Stimulated activated naive CD4-positive, alpha-beta T cell (primary cell): ENCODE measurements around the gene CDH13.

Experiments used
- DNase-seq, 6 experiments: peaks; one replicate each; lab custom pipeline; 2025; lab: John Stamatoyannopoulos, UW

CDH13 gene

DNA sequence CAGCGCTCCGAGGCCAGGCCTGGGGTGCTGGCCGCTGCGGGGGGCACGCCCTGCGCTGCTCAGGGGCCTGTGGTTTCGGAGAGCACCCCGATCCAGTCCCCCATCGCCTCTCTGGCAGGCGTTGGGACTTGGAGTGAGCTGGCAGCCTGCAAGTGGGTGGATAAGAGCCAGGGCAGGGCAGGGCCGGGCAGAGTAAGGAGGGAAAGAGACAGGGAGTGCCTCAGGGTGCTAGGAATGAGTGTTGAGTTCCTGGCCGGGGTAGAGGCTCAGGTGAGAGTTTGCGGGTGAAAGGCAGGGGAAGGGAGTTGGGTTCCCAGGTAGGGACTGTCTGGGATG is 1.3 kb downstream of the CDH13 start:
- no peak for DNase-seq

DNA sequence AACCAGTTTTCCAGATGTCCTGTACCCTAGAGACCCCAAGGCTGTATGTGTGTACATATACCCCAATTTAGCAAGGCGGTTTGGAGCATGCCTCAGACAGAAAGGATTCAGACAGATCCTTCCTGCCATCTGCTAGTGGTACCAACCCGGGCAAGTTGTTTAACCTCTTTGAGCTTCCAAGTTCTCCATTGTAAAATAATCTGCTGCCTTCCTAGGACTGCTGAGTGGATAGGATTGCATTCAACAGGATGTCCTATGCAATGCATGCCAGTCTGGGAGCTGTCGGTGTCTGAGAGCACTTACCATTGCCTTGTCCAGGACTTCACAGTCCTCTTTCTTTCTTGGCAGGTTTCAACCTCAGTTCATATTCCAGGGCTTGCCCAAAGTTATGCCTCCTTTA is 1.9 kb downstream of the CDH13 start:
- no peak for DNase-seq

DNA sequence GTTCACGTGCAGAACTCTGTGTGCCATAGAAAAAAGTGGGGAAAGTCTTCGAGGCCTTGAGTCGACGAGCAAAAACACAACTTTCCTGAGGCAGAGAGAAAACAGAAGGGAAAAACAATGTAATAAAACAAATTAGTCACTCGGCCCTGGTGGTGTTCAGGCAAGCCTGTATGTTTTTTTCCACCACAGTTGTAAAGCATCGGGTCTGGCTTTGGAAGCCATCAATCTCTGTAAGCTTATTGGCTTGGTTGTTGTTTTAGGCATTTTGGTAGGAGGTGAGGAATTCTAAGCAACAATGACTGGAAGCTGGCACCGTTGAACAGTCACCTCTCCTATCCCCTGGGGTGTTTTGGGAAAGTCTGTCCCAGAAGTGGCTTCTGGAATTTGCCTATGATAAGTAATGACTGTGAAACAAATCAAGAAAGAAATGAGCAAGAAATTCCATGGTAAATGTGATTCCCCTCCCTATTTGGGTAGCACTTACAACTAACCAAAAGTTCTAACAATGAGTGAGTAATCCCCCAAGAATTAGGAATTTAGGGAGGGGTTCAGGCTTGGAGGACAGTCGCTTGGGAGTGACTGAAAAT is 2.8 kb downstream of the CDH13 start:
- DNase-seq: no peak

DNA sequence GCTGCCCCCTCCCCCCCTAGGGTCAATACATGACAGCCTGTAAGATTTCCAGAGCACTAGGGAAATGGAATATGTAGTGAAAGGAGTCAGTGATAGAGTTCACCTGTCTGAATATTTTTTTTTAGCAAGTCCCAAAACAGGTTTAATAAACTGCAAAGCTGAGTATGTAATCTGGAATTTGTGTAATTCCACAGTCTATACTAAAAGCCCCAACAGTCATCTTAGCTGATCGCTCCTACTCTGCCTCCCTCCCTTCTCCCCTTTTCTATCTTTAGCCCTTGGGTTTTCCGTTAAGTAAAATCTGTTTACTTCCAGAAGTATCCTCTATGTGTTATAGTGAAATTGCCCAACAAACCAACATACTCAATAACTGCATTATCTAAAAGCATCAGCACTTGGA is 3.5 kb downstream of the CDH13 start:
- DNase-seq: no peak

DNA sequence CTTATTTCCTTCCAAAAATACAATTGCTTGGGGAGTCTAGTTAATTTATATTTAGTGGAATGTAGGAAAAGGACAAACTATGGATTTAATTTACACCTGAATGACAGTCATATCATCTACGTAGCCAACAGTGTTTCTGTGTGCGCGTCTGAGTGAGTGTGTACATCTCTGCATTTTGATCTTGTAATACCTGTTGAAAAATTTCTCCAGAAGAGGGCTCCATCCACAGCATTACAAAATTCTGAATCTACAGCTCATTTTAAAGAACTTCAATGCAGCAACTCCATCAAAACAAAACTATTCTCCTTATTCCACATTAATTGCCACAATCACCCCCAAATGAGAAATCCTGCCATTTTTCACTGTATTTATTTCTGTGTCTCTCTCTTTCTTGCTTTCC is 3.9 kb downstream of the CDH13 start:
- no peak for DNase-seq

DNA sequence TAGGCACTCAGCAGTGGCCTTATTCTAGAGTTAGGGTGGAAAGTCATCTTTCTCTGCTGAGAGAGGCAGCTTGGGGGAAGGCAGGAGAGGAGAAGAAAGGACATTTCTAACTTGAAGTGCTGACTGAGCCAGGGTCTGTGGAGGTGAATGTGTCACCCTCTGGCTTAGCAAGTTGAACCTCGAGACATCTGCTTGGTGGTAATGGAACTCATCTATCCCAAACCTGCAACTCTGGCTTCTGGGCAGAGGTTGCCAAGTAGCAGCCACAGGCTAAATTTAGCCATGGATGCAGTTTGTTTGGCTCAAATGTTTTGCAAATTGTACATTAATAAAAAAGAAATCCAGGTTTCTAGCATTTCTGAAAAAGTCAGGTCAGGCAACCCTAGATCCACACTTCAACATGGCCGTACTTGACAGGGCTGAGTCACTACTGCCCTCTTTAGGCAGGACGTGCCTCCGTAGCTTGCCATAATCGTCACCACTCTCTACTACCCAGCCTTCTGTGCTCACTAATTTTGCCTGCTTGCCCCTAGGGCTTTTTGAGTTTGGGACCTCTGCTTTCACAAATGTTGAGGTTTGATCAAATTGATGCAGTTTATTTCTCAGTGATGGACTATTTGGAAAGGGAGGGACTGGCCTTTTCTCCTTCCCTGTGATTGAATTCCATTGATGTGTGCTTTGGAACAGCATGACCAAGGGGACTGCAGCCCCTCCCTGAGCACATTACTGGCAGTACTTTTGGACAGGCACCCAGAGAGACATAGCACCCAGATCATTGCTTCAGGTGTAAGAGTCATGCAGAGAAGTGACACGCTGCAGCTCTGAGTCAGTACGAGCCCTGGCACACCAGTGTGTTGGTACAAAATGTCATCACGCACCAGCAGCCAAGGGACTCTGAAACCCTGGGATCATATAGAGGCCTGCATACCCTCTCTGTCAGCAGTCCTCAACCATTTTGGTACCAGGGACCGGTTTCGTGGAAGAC is 5.2 kb downstream of the CDH13 start:
- DNase-seq: no peak

DNA sequence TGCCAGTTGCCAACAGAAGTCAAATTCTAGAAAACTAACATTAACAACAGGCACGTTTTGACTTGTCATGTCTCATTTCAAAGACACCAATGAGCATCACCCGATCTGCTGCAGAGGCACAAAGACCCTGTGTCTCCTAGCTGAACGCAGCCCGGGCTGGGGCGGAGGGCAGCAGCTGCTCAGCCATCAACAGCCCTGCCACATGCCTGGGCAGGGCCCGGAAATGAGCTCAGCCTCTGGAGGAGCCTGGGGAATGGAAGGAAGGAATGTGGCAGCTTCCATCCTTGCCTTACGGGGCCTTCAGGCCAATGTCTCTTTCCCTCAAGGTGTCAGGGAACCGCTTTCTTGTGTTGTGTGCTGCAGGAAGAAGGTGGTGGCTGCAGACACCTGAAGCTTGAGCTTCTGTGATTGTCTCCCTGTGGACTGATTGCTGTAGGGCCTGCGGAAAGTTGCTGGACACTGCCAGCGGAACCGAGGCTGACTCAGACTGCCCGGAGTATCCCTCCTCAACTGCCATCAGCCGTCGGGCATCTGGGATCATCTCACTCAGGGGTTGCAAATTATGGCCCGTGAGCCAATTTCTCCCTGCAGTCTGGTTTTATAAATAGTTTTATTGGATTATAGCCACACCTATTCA is 7.3 kb downstream of the CDH13 start:
- DNase-seq: no peak

DNA sequence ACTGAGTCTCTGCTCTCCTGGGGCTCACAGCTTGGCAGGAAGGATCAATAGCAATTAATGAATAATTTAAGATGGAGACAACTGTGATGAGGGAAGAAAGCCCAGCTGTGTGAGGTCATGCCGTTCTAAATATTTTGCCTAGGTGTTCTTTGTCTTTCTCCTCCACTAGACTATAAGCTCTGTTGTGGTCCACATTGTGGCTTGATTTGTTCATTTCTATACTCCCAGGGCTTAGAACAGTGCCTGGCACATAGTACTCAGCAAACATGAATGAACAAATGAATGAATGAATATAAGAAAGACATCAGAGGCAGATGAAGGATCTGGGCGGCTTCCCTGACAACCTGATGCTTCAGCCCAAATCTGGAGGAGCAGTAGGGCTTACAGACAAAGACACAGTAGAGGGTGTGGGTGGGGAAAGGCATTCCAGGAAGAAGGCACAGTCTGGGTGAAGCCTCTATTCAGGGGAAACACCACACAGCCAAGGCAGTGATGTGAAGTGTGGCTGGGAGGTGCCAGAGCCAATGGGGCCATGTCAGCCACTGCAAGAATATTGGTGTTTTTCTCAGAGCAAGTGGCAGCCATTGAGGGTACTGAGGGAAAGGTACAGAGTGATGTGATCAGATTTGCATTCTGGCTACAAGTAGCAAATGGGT is 8.3 kb downstream of the CDH13 start:
- DNase-seq: no peak

DNA sequence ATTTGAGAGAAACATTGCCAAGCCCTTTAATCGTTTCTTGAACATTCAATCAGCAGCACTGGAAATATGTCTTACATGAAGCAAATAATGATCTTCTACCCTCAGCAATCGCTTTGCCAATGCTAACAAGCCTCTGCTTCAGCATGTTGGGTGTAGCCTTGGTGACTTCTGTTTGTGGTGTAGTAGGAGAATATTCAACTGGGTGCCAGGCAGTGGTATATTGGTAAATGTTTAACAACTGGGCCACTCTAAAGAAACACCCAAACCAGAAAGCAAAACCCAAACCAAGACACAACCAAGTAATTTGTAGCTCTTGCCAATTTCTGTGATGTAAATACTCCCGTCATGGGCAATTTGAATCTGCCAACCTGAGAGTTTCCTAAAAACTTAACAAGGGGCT is 9.7 kb downstream of the CDH13 start:
- no peak for DNase-seq

DNA sequence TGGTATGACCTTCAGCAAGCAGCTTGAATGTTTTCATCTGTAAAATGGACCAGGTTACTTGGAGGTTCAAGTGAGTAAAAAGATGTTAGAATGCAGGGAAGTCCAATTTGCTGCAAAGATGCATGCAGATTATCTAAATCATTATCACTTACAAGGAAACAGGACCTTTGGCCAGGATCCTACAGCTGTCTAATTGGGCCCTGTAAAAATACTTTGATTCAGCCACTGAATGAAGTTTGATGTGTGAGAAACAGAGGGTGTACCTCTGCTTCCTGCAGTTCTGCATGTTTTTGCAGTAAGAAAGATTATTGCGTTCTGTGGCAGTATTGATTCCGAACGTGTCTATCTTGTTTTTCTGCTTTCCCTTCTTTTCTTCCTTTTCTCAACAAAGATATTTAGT is 10.2 kb downstream of the CDH13 start:
- DNase-seq: no peak

DNA sequence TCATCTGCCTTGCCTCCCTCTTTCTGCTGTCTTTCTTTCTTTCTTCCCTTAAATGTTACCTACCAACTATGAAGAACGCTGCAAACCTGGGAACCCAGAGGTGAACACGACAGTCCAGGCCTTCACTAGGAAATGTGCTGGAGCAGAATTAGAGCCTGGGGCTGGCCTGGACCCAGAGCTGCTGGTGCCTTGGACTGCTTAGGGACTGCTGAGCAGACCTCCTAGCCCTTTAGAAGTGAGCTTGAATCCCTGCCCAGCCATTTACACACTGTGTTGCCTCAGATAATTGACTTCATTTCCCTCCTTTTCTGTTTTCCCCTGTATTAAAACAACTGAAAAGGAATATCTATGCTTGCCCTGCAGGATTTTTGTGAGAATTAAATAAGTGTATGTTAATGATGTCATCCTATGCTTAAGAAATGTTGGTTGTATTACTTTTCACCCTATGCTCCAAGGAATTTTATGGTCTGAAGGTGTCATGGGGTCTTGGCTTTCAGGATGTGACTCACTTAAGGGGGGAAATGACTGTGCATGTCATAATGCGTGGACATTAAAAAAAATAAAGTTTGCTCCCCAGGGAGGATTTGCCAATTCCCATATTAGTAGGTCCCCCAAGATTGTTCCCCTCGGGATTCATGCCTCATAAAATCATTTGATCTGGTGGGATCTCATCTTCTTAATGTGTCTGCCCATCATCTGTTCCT is 11.5 kb downstream of the CDH13 start:
- DNase-seq: no peak

DNA sequence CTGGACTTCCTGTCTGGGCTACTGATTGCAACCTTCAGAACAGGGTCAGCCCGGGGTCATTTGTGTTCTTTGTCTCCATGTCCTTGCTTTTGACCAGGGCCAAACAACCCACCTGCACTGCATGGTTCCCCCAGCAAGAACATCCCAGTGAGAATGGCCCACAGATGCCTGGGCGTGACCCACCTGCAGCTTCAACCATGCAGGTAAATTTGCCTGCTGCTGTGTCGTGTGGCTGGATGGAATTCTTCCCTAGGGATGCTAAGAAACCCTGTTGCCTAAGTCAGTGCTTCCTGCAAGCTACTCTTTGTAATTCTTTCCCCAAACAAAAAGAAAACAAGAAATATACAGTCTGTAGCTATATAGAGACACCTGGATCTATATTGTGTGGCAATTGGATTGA is 12.5 kb downstream of the CDH13 start:
- DNase-seq: no peak

DNA sequence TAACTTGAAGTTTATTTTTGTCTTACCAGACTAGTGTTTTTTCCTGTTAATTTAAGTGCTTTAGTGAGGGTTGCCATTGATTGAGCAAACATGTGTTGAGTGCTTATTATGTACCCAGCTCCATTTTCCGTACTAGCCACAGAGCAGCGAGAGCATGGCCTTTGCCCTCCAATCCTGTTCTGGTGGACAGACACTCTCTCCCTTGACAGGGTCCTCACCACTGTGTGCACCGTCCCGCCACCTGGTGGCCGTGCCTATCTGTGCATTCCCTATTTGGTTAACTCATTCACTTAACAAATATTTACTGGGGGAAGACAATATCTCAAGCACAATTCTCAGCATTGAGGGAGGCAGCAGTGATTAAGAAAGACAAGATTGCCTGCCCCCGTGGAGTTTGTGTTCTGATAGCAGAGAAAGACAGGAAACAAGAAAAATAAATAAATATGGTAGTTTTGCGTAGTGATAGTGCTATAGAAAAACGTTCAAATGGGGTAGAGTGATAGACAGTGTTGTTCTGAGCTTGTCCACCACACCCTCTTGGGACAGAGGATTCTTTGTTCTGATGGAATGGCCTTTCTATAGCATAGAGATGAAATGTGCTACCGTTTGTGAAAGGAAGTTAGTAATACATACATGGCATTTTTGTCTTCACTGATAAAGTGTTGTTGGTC is 13.0 kb downstream of the CDH13 start:
- DNase-seq: peak in 3 of 6 experiments; percentile 5 to 16 (median 7)

DNA sequence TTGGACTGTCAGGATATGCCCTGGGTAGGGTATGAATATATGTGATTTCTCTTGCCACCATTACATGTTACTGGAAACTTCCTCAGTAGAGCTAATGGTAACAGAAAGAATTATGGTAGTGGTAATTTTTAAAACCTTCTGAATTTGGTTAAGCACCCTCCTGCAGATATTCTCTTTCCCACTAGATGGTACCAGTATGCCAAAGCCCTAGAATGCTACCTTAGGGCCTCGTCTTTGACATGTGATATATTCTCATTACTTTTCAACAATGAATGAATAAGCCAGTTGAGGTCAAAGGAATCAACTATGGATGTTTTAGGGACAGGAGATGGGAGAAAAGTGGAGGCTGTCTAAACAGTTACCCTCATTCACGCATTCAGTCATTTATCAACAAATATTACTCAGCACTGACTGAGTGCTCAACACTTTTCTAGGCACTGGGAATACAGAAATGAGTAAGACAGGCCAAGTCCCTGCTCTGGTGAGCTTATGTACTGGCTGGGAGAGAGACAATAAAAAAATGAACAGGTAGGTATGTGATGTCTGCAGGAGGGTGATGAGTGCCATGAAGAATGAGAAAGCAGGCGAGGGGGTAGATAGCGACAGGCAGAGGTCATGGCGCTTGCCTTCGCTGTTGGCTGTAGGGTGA is 14.7 kb downstream of the CDH13 start:
- no peak for DNase-seq

DNA sequence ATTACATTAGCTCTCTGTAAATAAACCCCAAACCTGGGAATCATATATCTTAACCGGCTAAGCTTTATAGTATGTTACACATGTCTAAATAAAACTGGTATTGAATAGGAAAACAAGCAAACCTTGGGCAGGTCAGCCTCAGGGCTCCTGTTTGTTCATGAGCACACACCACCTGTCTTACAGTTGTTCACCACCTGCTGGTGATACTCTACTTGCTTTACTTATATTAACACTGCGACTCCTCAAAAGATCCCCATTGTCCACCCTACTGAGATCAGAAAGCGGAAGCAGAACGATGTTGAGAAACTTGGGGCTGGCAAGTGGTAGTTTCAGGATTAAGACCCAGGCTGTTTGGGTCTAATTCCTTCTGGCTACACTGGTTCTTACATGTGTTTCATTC is 16.4 kb downstream of the CDH13 start:
- DNase-seq: no peak

DNA sequence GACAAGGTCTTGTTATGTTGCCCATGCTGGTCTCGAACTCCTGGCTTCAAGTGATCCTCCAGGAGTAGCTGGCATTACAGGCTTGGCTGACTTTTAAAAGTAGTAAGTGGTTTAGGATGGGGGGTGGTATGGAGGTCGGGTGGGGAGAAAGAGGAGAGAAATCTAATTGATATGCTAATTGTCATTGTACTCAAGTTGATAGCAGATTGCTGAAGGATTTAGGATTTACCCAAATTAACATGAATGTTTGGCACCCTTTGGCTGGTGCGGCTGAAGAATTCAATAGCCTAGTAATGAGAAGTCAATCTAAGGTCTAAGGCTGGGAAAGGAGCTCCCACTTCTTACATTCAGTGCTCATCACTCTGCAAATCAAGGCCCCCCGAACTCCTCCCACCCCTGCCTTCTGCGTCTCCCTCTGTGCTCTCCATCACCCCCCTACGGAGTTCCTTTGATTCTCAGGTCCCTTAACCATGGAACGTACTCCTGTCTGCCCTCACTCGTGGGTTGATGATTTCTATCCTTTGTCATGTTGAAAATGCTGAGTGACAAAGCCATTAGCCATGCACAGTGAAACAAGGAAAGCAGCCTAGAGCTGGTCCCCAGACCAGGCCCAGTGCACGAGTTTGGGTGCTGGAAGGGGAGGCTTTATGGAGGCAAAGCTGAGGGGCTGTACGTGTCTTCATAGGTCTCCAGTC is 17.3 kb downstream of the CDH13 start:
- DNase-seq: no peak

DNA sequence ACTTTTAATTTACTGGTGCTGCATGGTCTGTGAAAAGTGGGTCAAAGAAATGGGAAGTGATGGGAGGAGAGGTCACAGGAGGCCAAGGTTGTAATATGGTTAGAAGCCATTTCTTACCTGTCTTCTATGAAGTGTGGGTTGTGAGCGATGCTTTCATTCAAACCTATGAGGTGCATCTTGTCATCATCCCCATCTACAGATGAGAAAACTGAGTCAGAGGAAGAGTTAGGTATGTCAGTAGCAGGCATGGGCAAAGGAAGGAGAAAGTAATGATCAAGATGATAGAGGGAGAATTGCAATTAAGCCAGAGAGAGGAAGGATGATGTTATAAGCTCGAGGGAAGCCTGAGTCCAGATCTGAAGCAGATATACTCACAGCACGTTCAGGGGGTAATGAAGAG is 19.7 kb downstream of the CDH13 start:
- no peak for DNase-seq

DNA sequence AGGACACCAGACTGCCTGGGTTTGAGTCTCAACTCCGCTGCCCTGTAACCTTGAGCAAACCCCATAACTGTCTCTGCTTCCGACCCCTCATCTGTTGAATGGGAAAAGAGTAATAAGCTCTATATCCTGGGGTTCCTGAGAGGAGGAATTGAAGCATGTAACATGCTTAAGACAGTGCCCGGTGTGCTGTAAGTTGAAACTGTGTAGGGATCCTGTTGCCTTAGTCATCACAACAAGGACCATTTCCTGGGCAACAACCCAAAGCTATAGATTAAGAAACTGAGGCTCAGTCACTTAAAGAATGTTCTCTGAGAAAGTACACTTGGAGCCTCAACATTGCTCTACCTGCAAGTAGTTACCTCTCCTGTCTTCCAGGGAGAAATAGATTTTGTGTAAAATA is 23.0 kb downstream of the CDH13 start:
- DNase-seq: no peak

DNA sequence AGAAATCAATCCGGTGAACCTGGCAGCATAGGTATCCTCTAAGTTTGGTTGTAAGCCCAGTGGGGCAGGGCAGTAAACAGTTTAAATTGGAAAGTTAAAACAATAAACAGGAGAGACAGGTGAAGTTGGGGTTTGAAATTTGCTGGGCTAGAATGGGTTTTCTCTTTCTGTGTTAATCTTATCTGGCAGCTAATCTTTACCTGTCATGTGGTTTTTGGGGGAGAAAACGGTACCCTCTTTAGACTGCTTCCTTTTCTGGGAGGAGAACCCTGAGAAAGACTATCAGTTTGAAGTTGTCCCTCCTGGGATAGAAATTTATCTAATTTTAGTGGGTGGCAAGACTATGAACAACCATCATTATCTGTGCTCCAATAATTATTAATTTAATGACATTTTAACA is 24.0 kb downstream of the CDH13 start:
- no peak for DNase-seq

DNA sequence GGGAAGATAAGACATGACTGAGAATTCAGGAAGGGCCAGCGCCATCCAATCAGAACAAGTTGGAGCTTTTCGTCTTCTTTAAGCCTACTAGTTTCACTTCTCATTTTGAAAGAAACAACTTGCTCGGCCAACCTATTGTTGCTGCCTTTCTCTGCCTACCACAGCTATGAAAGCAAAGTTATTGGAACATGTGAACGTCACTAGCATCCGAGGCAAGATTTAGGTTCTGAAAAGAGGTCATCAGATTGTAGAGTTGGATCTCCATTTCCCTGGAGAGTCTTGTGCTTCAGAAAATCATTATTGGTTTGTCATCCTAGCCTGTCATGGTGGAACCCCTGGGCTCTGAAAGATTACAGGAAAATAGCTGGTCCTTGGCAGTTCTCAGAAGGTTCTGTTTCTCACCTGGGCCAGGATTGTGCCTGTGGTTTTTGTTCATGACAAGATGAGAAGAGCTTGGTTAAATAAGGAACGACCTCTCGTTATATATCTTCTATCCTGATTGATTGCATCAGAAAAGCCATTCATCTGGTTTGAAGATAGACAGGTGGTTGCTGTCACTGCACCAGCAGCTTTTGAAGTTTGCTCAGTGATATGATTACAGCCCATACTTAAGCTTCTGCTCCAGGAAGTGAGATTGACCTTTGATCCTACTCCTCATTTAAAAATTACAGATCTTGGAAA is 25.3 kb downstream of the CDH13 start:
- peak in 1 of 6 experiments; percentile 6 for DNase-seq
